Activated CD8-positive, alpha-beta memory T cell treated with anti-CD3 and anti-CD28 coated beads for 4 hours (primary cell): ENCODE results near the gene RABEP1.
"Not testable (repeated sequence)": the region's sequence is repeated elsewhere in the genome, so short reads cannot be mapped to it uniquely, and the experiment has no call there.

ENCODE experiments used
- DNase-seq, 2 donors: peaks; one replicate each; pipeline ENCODE4 v3.0.0-alpha.2; 2020; ENCODE audit warnings: low read depth in 2 of 2

RABEP1 gene, protein sequence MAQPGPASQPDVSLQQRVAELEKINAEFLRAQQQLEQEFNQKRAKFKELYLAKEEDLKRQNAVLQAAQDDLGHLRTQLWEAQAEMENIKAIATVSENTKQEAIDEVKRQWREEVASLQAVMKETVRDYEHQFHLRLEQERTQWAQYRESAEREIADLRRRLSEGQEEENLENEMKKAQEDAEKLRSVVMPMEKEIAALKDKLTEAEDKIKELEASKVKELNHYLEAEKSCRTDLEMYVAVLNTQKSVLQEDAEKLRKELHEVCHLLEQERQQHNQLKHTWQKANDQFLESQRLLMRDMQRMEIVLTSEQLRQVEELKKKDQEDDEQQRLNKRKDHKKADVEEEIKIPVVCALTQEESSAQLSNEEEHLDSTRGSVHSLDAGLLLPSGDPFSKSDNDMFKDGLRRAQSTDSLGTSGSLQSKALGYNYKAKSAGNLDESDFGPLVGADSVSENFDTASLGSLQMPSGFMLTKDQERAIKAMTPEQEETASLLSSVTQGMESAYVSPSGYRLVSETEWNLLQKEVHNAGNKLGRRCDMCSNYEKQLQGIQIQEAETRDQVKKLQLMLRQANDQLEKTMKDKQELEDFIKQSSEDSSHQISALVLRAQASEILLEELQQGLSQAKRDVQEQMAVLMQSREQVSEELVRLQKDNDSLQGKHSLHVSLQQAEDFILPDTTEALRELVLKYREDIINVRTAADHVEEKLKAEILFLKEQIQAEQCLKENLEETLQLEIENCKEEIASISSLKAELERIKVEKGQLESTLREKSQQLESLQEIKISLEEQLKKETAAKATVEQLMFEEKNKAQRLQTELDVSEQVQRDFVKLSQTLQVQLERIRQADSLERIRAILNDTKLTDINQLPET

DNA sequence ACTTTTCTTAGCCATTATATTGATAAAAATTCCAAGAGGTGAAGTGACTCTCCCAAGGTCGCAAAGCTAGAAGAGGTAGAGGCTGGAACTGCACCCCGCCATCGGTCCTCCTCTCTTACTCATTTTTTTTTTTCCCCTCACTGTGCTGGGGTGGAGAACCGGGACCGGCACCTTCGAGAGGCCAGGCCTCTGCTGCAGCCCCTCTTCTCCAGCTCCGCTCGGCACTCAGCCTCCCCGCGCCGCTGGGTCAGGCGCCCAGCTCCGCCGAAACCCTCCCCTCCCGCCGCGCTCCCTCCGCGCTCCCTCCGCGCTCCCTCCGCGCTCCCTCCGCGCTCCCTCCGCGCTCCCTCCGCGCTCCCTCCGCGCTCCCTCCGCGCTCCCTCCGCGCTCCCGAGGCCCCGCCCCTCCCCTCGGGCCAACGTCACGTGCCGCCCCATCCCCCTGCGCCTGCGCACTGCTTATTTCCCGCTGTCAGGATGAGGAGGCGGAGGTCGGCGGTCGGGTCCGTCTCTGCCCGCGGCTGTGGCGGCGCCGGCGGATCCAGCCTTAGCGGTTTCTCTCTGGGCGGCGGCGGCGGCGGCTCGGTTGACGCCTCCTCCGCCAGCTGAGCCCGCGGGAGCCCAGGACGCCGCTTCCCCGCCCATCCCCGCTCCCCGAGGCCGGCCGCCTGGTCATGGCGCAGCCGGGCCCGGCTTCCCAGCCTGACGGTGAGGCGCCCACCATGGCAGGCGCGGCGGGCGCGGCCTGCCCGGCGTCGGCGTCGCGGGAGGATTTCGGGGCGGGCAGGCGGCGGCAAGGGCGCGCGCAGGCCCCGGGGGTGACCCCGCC lies at the start of gene RABEP1:
TSS of gene RABEP1 (plus strand) at position 471 of the 828 bp plus-strand sequence. CDS start at position 674, 203 bp downstream.
- peak; percentile 89 to 94 for DNase-seq

DNA sequence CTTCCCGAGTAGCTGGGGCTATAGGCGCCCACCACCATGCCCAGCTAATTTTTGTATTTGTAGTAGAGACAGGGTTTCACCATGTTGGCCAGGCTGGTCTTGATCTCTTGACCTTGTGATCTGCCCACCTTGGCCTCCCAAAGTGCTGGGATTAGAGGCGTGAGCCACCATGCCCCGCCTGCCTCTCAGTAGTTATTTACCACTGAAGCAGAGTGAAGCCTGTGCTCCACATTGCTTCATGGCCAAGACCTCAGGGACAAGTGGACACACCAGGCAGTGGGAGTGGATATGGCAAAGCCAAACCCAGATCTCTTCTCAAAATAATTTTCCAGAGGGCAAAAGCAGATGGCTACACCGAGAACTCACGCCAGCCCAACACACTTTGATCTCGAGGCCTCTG lies 48.6 kb upstream of the RABEP1 start:
- DNase-seq, result not testable (repeated sequence)

DNA sequence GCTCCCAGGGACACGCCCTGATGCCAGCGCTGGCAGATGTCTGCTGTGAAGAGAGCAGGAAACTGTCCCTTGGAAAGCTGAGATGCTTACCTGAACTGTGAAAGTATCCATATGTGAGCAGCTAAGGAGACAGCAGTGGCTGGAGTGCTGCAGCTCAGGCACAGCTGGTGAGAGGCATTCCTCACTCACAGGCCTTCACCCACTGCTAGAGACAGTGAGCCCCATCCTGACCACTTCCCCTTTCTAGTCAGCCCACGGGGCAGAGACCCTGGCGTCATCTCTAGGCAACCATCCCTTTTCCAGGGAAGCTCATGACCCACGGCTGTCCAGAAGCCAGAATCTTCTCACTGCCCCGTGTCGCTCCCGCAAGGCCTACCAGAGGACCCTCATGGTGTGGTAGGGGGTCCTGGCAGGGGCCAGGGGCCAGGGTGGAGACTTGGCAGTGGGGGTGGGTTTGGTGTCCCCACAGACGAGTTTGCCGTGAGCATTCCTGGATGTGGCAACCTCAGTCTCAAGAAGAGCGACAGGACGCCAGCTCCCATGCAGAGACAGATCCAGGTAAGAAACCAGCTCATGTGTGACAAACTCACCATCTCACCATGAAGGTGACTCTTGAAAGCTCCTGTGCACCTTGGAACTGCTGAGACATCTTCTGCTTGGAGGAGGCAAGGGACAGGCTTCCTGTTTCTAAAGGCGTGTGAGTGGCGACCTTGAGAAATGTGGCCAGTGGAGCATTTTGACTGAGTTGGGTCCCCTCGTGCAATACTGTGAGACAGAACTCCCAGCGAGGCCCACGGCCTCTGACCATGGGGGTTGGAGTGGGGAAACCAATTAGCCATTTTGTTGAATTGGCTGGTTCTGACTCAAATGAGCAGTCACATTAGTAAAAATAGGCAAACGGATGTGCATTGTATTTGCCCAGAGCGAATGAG lies 47.2 kb upstream of the RABEP1 start, which contains the start of gene SCIMP:
TSS of gene SCIMP (minus strand) at position 216 of the 932 bp plus-strand sequence. CDS start at position 111, 105 bp downstream.
- DNase-seq, result no peak

DNA sequence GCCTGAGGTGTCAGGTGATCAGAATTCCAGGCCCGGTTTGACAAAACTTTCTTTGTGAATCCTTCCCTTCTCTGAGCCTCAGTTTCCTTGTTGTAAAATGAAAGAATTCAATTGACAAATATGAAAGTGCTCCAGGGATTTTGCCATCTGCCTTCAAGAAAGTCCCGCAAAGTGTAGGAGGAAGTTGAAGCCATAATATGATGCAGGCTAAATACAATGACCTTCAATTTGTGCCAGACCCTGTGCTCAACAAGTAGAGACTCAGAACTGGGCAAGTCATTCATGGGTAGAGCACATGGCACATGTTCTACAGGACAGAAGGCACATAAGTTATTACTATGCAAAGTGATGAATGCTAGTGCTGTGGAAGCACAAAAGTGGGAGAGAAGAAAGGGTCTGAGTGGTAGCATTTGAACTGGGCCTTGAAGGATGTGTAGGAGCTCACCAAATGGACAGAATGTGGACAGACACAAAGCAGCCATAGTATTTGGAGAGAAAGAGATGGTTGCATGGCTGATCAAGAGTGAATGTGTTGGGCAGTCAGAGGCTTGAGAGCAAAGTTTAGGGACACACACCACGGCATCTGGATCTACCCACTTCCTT lies 45.0 kb upstream of the RABEP1 start:
- no peak for DNase-seq

DNA sequence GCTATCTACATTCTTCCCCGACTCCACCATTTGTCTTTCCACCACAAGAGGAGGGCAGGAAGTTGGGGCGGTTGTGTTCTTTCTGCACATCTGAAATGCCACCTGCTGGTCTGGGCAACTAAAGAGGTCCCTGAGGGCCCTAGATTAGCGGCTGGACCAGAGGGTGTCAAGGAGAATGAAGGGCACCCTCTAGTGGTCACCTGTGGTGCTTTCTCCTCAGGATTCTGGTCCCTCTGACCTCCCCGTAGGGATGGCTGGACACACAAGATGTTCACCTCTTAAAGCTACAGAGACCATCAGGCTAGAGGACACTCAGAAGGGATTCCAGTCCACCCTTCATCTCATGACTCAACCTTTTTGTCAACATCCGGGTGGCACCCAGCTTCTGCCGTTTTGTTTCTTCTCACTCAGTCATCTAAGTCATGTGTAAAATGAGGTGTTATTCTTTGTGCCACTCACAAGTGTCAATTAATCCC lies 44.5 kb upstream of the RABEP1 start:
- DNase-seq, result peak in 1 of 2 donors; percentile 31

DNA sequence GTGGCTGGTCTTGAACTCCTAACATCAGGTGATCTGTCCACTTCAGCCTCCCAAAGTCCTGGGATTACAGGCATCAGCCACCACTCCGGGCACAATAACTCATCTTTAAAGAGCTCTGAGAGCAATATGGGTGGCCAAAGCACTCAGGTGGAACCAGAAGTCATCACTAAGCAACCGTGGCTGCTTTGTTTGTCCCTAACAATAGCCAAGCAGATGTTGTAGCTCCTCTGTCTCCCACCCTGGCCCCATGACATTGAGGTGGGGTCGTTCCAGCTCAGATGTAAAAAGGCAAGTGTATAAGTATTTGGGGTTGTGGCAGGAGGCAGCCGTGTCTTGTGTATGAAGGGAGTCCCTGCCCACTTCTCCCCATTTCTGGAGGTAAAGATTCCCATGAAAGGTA lies 43.8 kb upstream of the RABEP1 start:
- DNase-seq, result no peak

DNA sequence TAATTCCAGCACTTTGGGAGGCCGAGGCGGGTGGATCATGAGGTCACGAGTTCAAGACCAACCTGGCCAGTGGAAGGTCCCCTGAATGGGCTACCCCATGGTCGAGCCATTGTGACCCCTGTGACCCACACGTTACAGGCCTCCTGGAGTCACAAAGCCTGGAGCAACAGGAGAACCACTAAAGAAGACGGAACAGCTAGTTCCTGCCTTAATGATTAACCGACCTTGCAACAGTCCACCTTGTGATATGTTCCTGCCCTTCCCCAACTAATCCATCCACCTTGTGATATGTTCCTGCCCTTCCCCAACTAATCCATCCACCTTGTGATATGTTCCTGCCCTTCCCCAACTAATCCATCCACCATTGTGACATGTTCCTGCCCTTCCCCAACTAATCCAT lies 42.3 kb upstream of the RABEP1 start:
- DNase-seq, result not testable (repeated sequence)

- DNase-seq, result no peak
Measured at GRCh38 chr17:5241861-5242671, 40.0 kb upstream of the RABEP1 start.

DNA sequence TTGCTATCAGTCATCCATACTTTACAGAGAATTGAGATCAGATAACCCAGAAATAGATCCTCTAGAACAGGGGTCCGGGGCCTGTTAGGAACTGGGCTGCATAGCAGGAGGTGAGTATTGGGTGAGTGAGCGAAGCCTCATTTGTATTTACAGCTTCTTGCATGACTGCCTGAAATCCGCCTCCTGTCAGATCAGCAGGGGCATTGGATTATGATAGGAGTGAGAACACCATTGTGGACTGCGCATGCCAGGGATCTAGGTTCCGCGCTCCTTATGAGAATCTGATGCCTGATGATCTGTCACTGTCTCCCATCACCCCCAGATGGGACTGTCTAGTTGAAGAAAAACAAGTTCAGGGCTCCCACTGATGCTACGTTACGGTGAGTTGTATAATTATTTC lies 34.5 kb upstream of the RABEP1 start:
- no peak for DNase-seq

- no peak for DNase-seq
Measured at GRCh38 chr17:5248821-5249479, 33.1 kb upstream of the RABEP1 start.

- peak; percentile 38 to 42 for DNase-seq
Measured at GRCh38 chr17:5249615-5250014, 32.5 kb upstream of the RABEP1 start.

- no peak for DNase-seq
Measured at GRCh38 chr17:5254414-5254813, 27.7 kb upstream of the RABEP1 start.

GRCh38 chr17:5254903-5255521 lies 27.1 kb upstream of the RABEP1 start:
- DNase-seq, result no peak

GRCh38 chr17:5257124-5257523 lies 25.0 kb upstream of the RABEP1 start:
- no peak for DNase-seq

GRCh38 chr17:5260542-5260941 lies 21.5 kb upstream of the RABEP1 start:
- DNase-seq, result no peak

GRCh38 chr17:5262416-5262991 lies 19.6 kb upstream of the RABEP1 start:
- no peak for DNase-seq

- no peak for DNase-seq
Measured at GRCh38 chr17:5263441-5263840, 18.6 kb upstream of the RABEP1 start.

DNA sequence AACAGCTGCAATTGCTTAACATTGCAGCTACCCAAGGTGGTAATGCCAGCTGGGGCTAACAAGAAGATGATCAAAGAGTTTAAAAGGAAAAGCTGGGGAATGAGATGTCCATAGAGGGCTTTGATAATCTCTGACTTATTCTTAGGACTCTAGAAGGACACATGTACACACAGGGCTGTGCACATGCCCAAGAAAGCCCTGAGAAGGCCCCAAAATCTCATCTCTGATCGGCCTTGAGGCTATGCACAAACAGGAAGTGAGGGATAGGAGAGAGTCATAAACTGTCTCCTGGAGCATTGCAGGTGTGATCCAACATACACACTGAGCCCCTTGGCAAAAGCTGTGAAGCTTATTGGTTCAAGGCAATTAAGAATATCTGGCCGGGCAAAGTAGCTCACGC lies 17.2 kb upstream of the RABEP1 start:
- DNase-seq, result no peak
